NCI-H345 treated with DMSO at 0.1 percent for 48 hours (cell line): ENCODE data around the gene GSDME.

Experiments
- DNase-seq: peaks from one replicate; lab custom pipeline; 2025; ENCODE audit not compliant: unreplicated experiment; lab: John Stamatoyannopoulos, UW

Gene GSDME

GRCh38 chr7:24657980-24658379 is 99.3 kb downstream of the GSDME start:
- no peak for DNase-seq

- no peak for DNase-seq
Measured at GRCh38 chr7:24656608-24657007, 100.7 kb downstream of the GSDME start.

GRCh38 chr7:24654305-24654704 is 103.0 kb downstream of the GSDME start:
- DNase-seq, result no peak

GRCh38 chr7:24653316-24654085 is 103.8 kb downstream of the GSDME start:
- no peak for DNase-seq

- no peak for DNase-seq
Measured at GRCh38 chr7:24652251-24652939, 104.9 kb downstream of the GSDME start.
